Esophagus muscularis mucosa (tissue), 4 donors: Measurements from ENCODE around the gene WNT7B. TPM values are rescaled to one million over a fixed set of nuclear protein-coding genes. Genes with fewer than 3 reads are reported as not detected.
A peak's percentile ranks its signal among the peaks of the same experiment; 100 is the strongest.

ENCODE experiments used
- DNase-seq: peaks from one replicate; pipeline ENCODE4 v3.0.0-alpha.2; 2017; ENCODE audit errors: extremely low spot score
- H3K27ac ChIP-seq, 4 donors: fragments of 200-600 bp; sonication (generic); replicated peaks in 1 of 4; 1 replicate in 3 of 4; 2 replicates in 1 of 4; pipeline ENCODE4 v1.5.1; 2016 to 2019; ENCODE audit warnings: mild to moderate bottlenecking in 1 of 4
- H3K27me3 ChIP-seq, 4 donors: fragments of 200-600 bp; sonication (generic); one replicate each; pipeline versions ENCODE4 v1.5.1 to v1.6.0; 2016 to 2019
- H3K36me3 ChIP-seq, 4 donors: fragments of 200-600 bp; sonication (generic); one replicate each; pipeline ENCODE4 v1.5.1; 2016 to 2019
- H3K4me1 ChIP-seq, 4 donors: fragments of 200-600 bp; sonication (generic); one replicate each; pipeline ENCODE4 v1.5.1; 2016 to 2019
- H3K4me3 ChIP-seq, 4 donors: fragments of 200-600 bp; sonication (generic); 1 replicate in 2 of 4; 2 replicates in 2 of 4; pipeline ENCODE4 v1.5.1; 2016 to 2019; ENCODE audit warnings: mild to moderate bottlenecking in 4 of 4, moderate library complexity in 1 of 4
- H3K9me3 ChIP-seq, 4 donors: fragments of 200-600 bp; sonication (generic); 1 replicate in 3 of 4; 2 replicates in 1 of 4; pipeline ENCODE4 v1.5.1; 2016 to 2019
- EP300 ChIP-seq: sonication (generic); formaldehyde crosslinking; IDR thresholded peaks from one replicate; pipeline ENCODE4 v1.6.1; 2017; ENCODE audit warnings: antibody characterized with exemption
- POLR2A ChIP-seq: fragments of 450-650 bp; IDR thresholded peaks from one replicate; pipeline ENCODE4 v1.6.1; 2017; ENCODE audit warnings: antibody characterized with exemption, moderate library complexity, mild to moderate bottlenecking, low read depth
- POLR2AphosphoS5 ChIP-seq, 2 donors: sonication (generic); formaldehyde crosslinking; IDR thresholded peaks; one replicate each; pipeline ENCODE4 v1.6.1; 2017; ENCODE audit warnings: antibody characterized with exemption in 2 of 2
- WGBS: methylation state at CpG from one replicate; pipeline ENCODE4 v1.1.5; 2018; 5-methylcytosine and 5-hydroxymethylcytosine counted together
- intact Hi-C: fragments of 100-400 bp; cut with DNase I; formaldehyde crosslinking; loops from one replicate; pipeline ENCODE4 v1.15.1; 2023
- total RNA-seq, 4 donors: library from RNA; depleted of rRNA; stranded (reverse); fragments of >200 nt; gene quantifications; one replicate each; pipeline versions ENCODE4 v1.1.0 to v1.2.1, GENCODE V29; 2016
- TF ChIP-seq, protein P1 (sequence below), 3 experiments: fragments of 200-600 bp in 2 of 3; fragments of 450-650 bp in 1 of 3; sonication (generic) in 2 of 3; IDR thresholded peaks; one replicate each; pipeline ENCODE4 v1.5.1; 2017 to 2019; ENCODE audit warnings: antibody characterized with exemption in 3 of 3, mild to moderate bottlenecking in 2 of 3, moderate library complexity in 1 of 3

WNT7B gene
- total RNA-seq, 4 donors from 2014 or later, result not detected

DNA sequence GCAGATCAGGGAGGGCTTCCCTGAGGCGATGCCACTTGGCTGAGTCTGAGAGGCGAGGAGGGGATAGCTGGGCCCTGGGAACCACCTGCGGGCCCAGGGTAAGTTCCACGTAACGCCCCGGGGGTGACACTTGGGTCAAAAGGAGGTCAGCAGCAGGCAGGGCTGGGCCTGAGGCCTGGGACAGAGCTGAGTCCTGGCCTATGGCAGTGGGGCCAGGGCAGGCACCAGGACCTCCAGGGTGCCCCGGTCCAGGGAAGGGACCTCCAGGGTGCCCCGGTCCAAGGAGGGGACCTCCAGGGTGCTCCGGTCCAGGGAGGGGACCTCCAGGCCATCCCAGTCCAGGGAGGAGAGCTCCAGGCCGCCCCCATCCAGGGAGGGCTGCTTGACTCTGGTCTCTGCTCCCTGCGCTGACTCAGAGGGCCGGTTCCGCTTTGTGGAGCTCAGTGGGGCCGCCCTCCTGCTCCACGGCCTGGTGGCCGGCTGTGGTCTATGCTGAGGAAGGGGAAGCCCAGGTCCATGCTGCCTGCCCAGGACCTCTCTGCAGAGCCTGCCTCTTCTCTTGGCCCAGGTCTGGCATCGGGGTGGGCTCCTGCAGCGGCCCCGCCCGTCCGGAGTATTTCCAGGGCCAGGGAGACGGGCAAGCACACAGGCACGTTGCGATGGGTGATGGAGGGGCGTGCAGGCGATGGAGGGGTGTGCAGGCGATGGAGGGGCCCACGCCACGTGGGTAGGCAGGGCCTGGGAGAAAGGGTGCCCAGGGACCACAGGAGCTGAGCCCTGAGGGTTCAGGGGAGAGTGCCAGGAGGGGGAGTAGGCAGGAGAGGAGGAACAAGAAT lies 19.5 kb upstream of the WNT7B start:
- Histone ChIP-seq H3K27ac (peak overlapping the region; percentile 73 to 82 (median 79)), H3K9me3 (no peaks in the 10 kb centered on the region), H3K36me3 (no peaks in the 10 kb centered on the region), H3K4me1 (peaks cover 60 to 71% (median 66%) of the 10 kb centered on the region in 4 donors), H3K27me3 (no peaks in the 10 kb centered on the region), H3K4me3 (no peak overlapping the region)
- DNase-seq, result no peak
- intact Hi-C loops, result loop anchor here (5.0 kb wide), 1 partner anchor 316 kb away; no protein-coding TSS in a partner anchor
- TF ChIP-seq EP300, result no peak
- no peak for TF ChIP-seq POLR2AphosphoS5 (IDR thresholded peaks at IDR 0.05)
- 61% methylated on average over 18 of the region's 29 CpGs for WGBS

DNA sequence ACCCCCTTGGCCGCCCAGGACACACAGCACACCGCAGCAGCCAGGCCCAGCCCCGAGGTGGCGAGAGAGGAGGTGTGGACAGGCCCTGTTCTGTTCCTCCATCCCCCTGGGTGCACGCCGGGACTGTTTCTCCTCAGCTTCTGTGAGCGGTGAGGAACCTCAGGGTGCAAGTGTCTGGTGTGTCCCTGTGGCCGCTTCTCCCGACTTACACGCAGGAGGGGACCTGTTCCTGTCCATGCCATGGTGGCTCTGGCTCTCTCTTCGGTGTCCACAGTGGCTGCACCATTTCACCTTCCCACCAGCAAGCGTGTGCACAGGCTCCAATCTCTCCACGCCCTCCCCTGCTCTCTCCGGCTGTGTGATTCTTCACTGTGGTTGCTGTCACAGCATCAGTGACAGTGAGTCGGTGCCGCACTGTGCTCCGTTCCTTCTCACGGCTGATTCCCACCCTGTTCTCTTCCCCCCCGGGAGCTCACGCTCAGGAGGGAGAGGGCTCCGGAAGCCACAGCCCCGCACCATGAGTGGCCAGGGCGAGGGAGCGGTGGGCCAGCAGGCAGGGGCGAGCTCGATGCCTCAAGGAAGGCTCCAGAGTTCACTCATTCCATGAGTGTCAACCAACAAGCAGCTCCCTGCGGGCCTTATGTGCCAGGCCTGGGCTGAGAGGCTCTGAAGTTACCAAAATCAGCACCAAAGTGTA lies 18.6 kb upstream of the WNT7B start:
- Histone ChIP-seq H3K9me3 (no peaks in the 10 kb centered on the region), H3K27ac (peak overlapping the region; percentile 73 to 82 (median 79)), H3K4me3 (no peak overlapping the region), H3K36me3 (no peaks in the 10 kb centered on the region), H3K4me1 (peaks cover 51 to 62% (median 57%) of the 10 kb centered on the region in 4 donors), H3K27me3 (no peaks in the 10 kb centered on the region)
- no peak for DNase-seq
- TF ChIP-seq POLR2AphosphoS5 (IDR thresholded peaks at IDR 0.05), result no peak
- no peak for TF ChIP-seq POLR2A
- TF ChIP-seq EP300, result no peak
- TF ChIP-seq, protein P1, sequence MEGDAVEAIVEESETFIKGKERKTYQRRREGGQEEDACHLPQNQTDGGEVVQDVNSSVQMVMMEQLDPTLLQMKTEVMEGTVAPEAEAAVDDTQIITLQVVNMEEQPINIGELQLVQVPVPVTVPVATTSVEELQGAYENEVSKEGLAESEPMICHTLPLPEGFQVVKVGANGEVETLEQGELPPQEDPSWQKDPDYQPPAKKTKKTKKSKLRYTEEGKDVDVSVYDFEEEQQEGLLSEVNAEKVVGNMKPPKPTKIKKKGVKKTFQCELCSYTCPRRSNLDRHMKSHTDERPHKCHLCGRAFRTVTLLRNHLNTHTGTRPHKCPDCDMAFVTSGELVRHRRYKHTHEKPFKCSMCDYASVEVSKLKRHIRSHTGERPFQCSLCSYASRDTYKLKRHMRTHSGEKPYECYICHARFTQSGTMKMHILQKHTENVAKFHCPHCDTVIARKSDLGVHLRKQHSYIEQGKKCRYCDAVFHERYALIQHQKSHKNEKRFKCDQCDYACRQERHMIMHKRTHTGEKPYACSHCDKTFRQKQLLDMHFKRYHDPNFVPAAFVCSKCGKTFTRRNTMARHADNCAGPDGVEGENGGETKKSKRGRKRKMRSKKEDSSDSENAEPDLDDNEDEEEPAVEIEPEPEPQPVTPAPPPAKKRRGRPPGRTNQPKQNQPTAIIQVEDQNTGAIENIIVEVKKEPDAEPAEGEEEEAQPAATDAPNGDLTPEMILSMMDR (IDR thresholded peaks at IDR 0.05), result no peak
- 91% methylated on average over 14 of the region's 27 CpGs for WGBS
- intact Hi-C loops, result loop anchor here (5.0 kb wide), 1 partner anchor 317 kb away; no protein-coding TSS in a partner anchor

DNA sequence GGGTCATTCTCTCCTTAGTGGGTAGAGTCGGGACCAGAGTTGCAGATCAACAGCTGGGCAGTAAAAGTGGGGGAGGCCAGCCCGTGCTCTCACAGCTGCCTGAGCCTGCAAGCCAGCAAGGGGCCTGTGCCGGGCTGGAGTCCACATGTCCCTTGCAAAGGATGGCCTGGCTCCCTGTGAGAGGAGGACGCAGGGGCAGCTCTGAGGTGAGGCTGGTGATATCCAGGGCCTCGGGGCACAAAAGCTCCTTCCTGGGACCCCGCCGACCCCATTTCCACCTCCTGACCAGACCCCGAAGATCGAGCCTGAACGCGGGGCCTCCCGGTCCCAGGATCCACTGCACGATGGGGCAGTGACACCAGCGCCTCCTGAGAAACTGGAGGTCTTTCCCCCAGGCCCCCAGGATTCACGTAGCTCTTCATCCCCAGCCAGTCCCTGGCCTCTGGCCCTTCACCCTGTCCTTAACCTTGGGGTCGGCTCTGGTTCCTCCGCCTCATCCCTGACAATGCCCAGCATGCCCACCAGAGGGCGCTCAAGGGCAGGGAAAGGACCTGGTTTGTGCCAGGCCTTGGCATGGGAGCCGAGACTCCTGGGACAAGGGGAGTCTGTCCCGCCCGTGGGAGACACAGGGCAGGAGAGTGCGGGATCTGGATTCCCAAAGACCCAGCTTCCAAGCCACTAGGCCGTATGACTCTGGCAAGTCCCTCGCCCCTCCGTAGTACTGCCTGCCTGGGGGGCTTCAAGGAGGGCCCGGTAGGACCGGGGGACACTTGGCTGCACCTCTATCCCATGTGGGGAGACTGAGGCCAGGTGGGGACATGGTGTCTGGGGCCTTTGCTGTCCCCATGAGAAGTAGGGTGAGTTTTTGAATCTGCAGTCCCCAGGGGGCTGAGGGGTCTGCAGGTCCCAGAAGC lies 17.8 kb upstream of the WNT7B start:
- peak in 1 of 2 donors; percentile 57 for TF ChIP-seq POLR2AphosphoS5 (IDR thresholded peaks at IDR 0.05)
- TF ChIP-seq EP300, result no peak
- TF ChIP-seq, protein P1 (IDR thresholded peaks at IDR 0.05), result peak in 2 of 3 experiments; percentile 98
- H3K27me3 ChIP-seq, result no peaks in the 10 kb centered on the region
- H3K27ac ChIP-seq, result peak overlapping the region in 2 of 4 donors; percentile 73 to 82
- intact Hi-C loops, result loop anchor here (5.0 kb wide), 1 partner anchor 318 kb away; no protein-coding TSS in a partner anchor
- DNase-seq, result no peak
- H3K36me3 ChIP-seq, result no peaks in the 10 kb centered on the region
- WGBS, result 45% methylated on average over 18 of the region's 27 CpGs
- peaks cover 49 to 56% (median 55%) of the 10 kb centered on the region in 4 donors for H3K4me1 ChIP-seq
- H3K9me3 ChIP-seq, result no peaks in the 10 kb centered on the region
- no peak overlapping the region for H3K4me3 ChIP-seq

DNA sequence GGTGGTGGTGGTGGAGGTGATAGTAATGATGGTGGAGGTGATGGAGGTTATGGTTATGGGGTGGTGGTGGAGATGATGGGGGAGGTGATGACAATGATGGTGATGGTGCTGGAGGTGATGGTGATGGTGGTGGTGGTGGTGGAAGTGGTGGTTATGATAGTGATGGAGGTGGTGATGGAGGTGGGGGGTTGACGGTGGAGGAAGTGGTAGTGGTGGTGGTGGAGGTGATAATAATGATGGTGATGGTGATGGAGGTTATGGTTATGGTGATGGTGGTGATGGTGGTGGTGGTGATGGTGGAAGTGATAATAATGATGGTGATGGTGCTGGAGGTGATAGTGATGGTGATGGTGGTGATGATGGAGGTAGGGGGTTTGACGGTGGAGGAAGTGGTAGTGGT lies 16.9 kb upstream of the WNT7B start:
- no peaks in the 10 kb centered on the region for H3K27me3 ChIP-seq
- no peaks in the 10 kb centered on the region for H3K9me3 ChIP-seq
- H3K36me3 ChIP-seq, result no peaks in the 10 kb centered on the region
- WGBS, result 73% methylated on average over 2 of the region's 2 CpGs
- intact Hi-C loops, result no loop called here
- no peak for TF ChIP-seq POLR2AphosphoS5 (IDR thresholded peaks at IDR 0.05)
- TF ChIP-seq, protein P1 (IDR thresholded peaks at IDR 0.05), result no peak
- TF ChIP-seq POLR2A, result no peak
- TF ChIP-seq EP300, result no peak
- peaks cover 44 to 49% (median 46%) of the 10 kb centered on the region in 4 donors for H3K4me1 ChIP-seq
- no peak for DNase-seq
- H3K27ac ChIP-seq, result no peak overlapping the region
- no peak overlapping the region for H3K4me3 ChIP-seq
